Activated gamma-delta T cell treated with Interleukin-2 at 50 U/mL for 16 hours (primary cell): ENCODE data around the gene ARHGEF6.
"Not testable (repeated sequence)": the region's sequence is repeated elsewhere in the genome, so short reads cannot be mapped to it uniquely, and the experiment has no call there.

Source experiments
- DNase-seq: peaks from one replicate; pipeline ENCODE4 v3.0.0-alpha.2; 2020

Gene ARHGEF6

DNA sequence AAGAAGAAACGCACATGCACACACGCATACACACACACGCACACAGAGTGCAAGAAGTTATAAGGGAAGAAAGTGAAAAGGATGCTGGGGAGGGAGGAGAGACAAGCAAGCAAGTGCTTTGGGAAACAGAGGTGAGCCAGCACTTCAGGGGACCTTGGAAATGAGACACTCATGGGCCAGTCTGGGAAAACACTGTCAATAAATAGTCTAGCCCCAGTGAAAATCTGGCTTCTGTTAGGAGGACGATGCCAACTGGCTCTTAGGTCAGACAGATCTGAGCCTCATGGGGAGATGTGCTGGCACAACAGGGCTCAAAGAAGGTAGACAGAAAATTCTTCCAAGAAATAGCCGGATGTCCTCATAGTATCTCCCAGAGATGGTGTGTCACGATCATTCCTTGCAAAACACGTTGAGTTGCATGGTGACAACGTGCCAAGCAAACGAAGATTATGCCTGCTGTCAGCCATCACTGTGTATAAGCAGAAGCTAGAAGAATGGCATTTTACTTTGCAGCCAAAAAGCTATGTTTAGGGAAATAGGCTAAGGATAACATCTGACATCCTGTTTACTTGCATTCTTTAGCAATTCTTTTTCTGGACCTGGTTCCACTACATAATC, 557 bp upstream of the ARHGEF6 start:
- no peak for DNase-seq

DNA sequence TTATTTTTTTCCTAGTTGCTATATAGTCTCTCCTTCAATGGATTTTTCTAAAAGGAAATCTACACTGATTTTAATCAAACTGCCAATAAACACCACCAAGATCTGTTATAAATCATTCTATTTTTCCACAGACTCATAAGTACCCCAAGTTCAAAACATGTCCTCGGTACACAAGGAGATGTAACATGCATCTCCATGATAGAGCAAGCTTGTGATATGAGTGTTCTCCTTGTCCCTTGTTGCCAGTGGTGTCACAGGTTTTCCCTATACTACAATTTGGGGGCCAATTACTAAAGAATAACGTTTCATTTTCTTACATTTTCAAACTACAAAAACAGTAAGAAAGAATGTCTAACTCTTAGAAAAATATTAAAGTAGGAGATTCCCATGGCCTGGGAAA, 491 bp downstream of the ARHGEF6 start:
- DNase-seq = no peak

DNA sequence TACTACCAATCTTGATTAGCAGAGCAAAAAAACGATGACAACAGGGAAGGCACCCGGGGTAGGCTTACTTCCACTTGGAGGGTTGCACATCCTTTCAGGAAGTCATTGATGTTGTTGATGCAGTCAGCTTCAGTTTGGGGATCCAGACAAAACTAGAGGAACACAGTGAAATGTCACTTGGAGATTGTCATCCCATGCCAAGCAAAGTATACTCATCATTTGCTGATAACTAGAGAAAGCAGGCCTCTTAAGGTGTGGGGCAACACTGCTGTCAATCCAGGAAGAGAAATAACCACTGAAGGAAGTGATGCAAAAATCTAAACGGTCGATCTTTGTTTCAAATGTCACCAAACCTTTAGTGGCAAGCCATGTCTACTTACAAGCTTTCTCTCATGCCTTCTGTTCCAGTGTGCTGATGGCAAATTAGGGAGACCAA, 1.4 kb downstream of the ARHGEF6 start:
- no peak for DNase-seq

DNA sequence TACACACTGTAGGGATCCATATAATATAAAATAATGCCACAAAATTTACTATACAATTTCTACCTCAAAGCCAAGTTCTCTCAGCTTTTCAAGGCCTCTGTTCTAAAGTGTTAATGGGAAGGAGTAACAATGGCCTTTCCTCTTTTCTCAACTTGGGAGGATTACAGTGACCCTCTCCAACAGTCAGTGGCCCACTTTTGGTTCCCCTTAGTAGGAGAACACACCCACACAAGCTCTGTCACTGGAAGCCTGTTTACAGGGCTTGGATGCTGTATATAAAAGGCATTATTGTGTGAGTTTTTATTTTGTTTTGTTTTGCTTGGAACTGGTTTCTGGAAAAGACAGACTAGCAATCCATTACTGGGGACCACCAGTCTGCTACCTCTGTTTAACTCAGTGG, 1.8 kb downstream of the ARHGEF6 start:
- DNase-seq = no peak

DNA sequence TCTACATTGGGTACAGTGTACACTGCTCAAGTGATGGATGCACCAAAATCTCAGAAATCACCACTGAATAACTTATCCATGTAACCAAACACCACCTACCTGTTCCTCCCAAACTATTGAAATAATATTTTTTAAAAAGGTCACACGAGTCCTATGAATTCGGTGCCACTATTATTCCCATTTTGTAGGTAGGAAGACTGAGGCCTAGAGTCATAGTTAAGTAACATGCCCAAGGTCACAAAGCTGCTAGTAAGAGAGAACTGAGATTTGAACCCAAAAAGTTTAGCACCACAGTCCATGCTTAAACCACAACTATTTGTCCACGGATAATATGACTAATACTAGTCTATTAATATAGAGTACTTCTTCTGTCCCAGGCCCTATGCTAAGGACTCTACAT, 2.7 kb downstream of the ARHGEF6 start:
- no peak for DNase-seq

DNA sequence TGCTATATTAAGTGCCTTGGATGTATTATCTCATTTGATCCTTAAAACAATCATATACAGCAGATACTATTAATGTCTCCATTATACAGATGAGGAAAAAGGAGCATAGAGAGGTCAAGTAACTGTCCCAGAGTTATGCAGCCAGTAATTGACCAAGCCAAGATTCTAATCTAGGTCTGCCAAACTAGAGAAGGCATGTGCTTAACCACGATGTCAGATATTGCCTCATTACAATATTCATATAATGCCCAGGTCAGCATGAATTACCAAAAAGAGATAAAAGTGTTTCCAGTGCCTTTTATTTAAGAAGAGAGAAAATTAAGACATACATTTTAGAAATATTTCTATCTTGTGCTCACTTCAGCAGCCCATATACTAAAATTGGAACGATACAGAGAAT, 7.1 kb downstream of the ARHGEF6 start:
- DNase-seq = no peak

DNA sequence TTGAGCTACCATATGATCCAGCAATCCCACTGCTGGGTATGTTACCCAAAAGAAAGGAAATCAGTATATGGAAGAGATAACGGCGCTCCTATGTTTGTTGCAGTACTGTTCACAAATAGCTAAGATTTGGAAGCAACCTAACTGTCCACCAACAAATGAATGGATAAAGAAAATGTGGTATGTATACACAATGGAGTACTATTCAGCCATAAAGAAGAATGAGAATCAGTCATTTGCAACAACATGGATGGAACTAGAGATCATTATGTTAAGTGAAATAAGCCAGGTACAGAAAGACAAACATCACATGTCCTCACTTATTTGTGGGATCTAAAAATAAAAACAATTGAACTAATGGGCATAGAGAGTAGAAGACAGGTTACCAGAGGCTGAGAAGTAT, 8.9 kb downstream of the ARHGEF6 start:
- not testable (repeated sequence) for DNase-seq

DNA sequence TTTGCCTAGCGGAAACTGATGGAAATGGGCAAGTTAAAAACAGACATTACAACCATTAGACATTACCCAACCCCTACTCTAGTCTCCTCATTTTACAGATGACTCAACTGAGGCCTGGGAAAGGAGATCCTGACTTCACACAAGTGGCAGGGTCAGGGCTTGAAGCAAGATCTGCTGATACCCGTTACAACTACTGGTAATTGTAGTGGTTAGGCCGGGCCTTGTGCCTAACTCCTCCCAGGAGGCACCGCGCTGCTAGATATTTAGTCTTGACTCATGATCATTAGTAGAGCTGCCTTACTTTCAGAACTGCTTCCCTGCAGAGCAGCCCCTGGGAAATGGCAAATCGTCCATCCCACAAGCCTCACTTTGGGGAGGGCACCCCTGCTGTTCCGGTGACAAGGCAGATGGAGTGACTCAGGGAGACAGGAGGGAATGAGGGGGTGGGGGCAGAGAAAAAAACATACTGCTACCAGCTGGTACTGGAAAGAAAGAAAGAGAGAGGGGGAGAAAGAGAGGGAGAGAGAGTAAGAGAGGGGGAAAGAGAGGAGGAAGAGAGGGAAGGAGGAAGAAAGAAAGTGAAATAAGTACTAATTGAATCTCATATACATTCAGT, 12.2 kb downstream of the ARHGEF6 start:
- DNase-seq = peak; percentile 18

DNA sequence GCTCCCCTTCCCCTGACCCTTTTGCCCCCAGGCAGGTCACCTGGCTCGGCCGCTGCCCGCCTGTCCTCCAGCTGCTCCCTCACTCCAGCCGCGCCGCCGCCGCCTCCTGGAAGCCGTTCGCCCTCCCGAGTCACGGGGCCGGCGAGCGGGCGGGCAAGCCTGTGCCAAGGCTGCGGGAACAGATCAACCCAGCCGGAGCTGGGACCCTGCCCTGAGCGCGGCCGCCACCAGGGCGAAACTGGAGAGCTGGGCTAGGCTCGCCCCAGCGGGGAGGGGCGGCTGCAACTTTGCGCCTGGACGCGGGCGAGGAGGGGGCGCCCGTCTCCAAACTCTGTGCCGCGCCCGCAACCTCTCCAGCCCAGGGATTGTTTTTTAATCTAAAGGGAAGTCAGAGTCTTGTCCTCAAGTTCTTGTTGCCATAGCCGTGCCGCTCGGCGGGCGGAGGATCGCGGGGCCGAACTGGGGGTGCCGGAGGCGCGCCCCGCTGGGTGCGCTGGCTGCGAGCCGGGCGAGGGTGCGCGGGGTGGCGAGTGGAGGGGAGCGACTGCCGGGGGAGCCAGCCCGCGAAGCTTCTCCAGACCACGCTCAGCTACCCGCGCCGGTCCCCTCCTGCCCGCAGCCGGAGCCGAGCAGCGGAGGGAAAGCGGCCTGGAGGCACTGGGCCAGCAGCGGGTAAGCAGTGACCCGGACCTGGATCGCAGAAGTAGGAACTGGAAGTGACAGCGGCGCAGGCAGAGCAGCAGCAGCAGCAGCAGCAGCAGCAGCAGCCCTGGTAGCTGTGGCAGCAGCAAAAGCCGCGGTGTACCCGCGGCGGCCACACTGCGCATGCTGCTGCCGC, 13.4 kb downstream of the ARHGEF6 start:
- peak; percentile 22 for DNase-seq

DNA sequence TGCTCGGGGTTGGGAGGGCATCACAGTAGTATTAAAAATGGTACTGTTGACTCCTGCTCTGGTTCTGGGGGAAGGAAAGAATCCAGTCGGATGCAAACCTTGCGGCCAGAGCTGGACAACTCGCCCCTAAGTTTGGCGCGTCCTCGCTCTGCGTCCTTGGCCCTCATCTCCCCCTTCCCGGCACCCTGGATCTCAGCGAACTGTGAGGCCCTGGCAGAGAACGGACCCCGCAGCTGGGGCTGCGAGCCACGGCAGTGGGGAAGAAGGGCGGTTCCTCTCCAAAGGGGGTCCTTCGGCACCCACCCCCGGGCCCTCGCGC, 14.0 kb downstream of the ARHGEF6 start:
- DNase-seq = no peak

DNA sequence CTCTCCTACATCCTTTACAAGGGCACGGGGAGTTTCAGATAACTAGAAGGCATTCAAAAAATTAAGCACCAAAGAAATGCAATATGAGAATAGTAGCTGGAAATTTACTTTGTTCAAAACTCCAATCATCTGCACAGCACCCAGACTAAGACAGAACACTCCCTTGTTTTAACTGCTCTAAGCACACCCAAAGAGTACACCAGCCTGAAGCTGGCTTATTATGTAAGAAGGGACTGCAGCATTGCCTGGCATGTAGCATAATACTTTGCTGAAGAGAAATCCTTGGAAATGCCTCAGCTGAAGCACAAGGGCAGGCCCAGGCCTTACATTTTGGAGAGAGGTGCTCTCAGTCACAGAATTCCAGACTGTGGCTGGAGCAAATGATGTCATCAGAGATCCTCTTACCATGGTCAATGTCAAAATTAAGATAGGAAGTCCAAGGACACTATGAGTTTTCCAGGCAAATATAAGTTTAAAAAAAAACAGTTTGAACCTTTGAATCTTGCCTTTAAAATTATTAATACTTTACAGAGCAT, 14.8 kb downstream of the ARHGEF6 start:
- no peak for DNase-seq

DNA sequence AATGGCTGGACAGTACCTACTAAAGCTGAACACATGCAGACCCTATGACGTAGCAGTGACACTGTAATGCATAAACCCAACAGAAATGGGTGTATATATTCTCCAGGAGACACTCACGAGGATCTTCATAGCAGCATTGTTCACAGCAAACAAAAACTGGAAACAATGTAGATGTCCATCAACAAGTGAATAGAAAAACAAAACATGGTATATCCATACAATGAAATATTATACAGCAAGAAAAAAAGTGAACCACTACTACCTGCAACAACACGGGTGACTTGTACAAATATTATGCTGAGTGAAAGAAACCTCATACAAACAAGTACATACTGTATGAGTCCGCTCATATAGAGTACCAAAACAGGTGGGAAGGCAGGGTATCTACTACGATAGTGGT, 16.5 kb downstream of the ARHGEF6 start:
- no peak for DNase-seq

DNA sequence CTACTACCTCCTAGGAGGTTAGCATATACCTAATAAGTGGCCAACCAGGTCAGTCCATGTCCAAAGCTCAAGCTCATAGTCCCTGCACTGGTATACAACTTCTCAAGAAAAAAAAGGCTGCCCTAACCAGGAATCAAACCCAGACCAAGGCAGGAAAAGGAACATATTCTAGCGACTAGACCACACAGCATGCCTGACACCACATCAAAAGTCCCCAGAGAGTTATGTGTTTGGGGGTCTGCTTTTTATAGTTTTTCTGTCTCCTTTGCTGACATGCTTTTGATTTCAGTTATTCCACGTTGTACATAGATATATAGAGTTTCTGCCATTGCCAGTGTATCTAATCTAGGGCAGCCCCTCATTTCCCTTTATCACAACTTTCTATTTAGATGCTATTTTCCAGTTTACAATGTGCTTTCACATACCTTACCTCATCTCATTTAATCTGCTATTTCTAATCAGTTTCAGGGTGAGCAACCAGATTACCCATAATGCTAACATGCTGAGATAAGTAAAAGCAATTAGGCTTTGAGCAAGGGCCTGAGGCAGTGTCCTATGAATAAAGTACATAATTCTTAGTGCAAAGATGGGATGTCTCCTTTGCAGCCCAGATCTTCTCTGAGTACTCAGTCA, 17.8 kb downstream of the ARHGEF6 start:
- DNase-seq = no peak

DNA sequence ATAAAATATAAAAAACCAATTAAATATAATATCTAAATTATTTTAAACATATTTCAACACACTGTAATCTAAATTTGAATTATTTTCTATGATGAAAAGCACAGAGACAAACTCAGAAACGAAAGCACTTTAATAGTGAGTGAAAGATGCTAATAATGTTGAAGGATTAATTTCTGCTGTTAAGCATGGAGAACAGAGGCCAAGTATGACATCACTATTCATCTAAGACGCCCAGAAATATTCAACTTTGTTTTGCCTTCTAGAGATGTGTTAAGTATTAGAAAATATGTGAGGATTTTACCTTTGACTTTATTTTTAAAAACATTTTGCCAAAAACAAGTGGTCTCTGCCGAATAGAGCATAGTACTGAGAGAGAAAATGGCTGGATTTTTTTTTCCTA, 19.3 kb downstream of the ARHGEF6 start:
- DNase-seq = no peak

DNA sequence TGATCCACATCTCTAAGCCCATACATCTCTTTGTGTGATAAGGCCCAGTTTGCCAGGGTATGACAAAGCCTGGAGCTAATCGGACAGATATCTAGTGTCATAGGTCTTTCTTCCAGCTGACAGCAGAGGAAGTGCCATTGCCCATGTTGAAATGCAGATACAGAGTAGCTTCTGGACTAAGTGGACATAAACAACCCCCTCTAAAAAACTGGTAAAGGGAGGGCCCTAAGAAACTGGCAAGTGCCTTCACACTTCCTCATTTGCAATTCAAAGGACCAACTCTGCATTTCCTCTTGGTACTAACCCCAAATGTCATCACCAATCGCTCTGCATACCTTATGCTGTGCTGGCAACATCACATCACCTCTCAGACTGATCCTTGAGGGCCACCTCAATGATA, 20.8 kb downstream of the ARHGEF6 start:
- no peak for DNase-seq

DNA sequence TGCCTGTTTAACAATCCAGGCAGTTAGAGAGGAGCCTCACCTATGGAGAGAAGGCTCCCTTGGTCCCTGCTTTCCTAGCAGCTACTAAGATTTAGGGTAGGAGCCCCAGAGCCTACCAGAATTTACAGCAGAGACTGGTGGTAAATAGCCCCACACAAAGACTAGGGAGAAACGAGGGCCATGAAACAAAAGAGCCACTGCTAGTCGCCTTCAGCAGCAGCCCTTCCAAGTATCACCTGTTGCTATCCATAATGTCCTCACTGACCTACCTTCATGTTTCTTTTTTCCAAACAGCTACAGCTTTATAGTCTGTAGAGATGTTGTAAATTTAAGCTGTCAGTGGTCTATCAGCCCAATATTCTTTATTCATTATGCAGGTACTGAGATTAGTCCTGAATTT, 25.3 kb downstream of the ARHGEF6 start:
- no peak for DNase-seq

DNA sequence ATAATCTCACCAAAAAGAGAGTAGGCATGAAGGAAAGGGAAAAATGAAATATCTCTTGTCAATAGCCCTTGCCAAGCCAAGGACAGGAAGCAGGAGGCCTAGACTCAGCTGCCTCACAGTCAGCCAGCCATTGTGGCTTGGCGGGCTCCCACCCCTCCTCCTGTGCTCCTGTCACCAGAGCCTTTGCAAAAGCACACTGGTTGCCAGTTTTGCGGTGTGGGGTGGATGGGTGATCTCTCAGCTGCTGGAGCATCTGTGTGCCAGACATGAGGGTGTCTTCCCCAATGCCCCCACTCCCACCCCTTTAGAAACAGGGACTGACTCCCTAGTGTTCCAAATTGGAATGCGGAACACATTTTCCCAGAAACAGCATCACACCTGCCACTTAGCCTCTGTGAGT, 26.1 kb downstream of the ARHGEF6 start:
- peak; percentile 30 for DNase-seq

DNA sequence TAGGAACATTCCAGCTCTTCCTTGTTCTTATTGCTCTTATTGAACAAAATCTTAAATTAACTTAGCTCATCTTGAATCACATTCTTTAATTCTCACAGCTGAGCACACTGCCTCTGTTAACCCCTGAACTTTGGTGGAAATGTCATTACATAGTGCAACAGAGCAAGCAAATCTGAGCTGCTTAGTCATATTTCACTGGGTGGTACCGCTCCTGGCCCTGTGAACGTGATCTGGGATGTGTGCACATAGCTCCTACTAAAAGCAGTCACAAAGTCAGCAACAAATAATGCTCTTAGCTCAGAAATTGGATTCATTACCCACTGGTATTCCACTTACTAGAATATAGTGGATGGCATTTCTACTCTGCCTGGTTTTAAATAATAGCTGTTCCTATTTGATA, 27.9 kb downstream of the ARHGEF6 start:
- no peak for DNase-seq

DNA sequence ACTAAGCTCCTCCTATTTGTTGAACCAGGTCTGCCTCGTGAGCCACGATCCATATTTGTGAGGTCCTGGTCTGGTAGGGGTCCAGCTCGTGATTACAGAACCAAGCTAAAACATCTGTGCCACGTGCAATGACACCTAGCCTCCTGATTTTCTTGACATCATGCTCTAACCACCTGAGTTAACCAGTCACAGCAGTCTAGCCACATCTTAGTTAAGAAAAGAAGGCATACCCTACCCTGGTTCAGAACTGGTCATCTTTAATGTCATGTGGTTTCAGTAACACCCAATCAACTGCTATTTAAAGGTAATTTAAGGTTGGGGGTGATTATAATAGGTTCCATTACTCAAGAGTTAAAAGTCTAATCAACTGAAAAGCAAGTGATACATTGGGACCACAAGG, 28.4 kb downstream of the ARHGEF6 start:
- no peak for DNase-seq

DNA sequence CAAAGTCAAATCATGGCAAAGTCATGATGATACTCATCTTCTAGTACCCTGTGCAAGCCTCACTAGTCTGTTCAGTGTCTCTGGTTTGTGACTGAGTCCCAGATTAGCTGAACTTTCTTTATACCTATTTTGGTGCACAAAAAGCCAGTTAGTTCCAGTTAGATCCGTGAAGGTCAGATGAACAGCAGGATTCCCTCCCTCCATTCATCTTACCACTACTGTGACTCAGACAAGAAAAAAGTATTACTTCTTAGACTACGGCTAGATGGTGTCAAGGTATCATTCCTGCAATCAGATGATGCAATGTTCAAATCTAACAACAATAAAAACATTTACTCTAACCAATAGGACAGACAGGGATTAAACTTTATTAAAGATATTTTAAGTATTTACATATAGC, 30.4 kb downstream of the ARHGEF6 start:
- DNase-seq = no peak

DNA sequence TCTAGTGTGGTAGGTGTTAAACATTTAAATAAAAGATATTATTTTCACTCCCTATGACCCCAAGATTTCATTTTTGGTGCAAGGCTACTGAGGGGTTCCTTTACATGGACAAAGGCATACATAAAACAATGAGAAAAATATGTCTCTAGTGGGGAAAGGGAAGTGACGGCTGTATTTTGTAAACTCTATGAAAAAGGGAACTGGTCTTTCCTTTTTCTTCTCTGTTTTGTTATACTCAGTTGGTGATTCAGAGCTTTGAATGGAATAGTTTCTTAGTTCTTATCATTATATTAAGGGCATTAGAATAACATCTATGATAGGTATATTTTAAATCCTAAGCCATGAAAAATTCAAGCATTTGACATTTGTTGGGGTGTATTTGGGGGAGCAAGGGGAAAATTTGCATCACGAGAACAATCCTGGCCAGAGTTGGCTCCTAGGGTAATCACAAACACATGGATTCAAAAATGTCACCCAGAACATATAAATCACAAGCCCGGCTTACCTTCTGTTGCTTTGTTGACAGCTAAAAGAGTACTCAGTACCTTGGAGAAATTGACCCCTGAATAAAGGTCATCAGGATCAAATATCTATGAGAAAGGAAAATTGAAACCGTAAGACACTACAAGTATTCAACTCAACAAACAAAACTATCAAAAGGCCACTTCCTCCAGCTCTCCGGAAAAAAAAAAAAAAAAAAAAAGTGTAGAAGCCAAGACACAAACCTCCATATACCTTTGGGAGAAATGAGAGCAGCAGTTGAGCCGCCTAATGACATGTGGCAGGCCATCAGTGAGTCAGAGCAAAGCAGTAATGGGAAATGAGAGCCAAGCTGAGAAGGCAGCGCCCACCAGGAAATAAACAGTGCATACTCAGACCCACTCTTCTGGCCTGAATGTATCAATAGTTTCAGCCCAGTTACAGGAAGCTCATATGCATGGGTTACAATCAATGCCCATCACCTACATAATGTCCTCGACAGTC, 33.4 kb downstream of the ARHGEF6 start:
- no peak for DNase-seq
